Amygdala (tissue), 56 donors: ENCODE data around the gene ARHGAP4.
A peak's percentile ranks its signal among the peaks of the same experiment; 100 is the strongest.

ENCODE experiments used
- DNase-seq, 56 donors: peaks; one replicate each; lab custom pipeline; 2025; lab: John Stamatoyannopoulos, UW

Gene ARHGAP4

DNA sequence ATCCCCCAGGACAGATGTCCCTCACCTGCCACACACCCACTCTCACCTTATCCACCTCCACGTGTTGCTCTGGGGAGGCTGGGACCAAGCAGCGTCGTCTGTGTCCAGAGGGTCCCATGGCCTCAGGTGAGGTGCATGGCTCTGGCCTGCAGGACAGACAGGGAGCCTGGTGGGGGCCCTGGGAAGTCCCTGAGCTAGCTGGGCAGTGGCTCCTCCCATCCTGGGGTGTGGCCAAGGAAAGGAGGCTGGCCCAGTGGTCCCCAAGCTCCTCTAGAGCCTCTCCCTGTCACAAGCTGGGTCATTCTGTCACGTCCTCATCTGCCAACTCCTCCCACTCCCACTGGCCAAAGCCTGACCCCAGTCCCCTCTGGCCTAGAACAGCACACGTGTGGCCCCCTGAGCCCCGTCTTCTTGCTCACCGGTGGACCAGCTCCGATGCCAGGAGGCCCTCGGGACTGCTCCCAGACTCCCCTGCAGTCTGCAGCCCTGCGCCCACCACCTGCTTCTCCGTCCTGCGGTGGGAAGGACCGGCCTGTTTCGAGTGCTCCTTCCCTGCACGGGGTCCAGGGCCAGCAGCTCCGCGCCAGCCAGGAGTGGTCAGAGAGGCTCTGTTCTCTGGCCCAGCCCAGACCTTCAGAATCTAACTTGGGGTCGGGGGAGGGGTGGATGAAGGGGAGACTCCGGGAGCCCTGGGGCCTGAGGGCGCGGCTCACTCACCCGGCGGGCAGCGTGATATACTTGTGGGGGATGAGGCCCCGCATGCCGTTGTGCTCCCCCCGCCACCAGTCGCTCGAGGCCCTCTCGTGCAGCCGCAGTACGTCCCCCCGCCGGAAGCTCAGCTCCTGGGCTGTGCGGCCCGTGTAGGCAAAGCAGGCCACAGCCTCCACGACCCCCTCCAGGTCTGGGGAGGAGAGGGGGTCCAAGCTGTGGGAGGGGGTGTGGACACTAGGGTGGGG lies 16.8 kb downstream of the ARHGAP4 start:
- no peak for DNase-seq

DNA sequence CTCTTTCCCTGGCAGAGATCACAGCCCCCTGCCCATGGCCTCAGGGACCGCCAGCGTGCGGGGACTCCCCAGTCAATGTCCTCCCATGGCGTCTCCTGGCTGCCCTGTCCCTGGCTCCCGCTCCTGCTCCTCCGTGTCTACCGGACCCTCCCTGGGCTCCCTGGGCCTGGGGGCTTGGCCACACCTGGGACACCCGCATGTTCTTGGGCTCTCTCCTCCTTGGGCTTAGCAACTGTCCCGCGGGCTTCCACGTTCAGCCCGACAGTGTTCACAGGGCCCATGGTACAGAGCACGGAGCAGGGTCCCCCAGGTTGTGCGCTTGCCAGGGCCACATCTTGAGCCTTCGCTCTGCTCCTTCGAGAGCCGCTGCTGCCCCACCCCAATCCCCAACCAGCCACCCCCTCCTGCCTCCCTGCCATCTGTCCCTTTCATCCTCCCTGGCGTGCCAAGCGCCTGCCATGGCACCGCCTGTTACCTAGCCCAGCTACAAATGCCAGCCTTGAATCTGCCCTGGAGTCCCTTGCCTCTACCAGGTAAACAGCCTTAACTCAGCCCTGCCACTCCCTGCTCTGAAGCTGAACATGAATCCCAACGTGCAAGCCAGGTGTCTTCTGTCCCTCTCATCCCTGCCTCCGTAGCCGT lies 17.7 kb downstream of the ARHGAP4 start:
- no peak for DNase-seq

DNA sequence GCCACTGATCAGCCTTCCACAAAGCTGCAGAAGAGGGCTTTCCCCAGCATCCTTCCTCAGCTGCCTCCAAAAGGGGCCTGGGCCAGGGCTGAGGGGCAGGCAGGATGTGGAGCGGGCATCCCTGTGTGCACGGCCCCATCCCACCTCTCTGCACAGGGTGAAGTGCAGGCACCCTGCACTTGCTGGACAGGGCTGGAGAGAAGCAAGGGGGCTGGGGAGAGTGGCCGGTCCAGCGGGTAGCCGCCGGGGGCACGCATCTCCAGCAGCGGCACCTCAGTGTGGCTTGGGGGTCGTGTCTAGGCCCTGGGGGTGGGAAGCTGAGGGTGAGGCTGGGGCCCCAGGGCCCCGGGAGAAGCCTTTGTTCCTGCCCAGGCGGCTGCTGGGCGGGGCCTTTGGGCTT lies 18.6 kb downstream of the ARHGAP4 start:
- DNase-seq = no peak

DNA sequence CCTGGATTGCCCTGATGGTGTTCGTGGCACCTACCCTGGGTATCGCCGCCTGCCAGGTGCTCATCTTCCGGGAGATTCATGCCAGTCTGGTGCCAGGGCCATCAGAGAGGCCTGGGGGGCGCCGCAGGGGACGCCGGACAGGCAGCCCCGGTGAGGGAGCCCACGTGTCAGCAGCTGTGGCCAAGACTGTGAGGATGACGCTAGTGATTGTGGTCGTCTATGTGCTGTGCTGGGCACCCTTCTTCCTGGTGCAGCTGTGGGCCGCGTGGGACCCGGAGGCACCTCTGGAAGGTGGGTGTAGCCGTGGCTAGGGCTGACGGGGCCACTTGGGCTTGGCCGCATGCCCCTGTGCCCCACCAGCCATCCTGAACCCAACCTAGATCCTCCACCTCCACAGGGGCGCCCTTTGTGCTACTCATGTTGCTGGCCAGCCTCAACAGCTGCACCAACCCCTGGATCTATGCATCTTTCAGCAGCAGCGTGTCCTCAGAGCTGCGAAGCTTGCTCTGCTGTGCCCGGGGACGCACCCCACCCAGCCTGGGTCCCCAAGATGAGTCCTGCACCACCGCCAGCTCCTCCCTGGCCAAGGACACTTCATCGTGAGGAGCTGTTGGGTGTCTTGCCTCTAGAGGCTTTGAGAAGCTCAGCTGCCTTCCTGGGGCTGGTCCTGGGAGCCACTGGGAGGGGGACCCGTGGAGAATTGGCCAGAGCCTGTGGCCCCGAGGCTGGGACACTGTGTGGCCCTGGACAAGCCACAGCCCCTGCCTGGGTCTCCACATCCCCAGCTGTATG lies 19.7 kb downstream of the ARHGAP4 start:
- DNase-seq = no peak

- DNase-seq = no peak
Measured at GRCh38 chrX:153905481-153906095, 20.5 kb downstream of the ARHGAP4 start.

DNA sequence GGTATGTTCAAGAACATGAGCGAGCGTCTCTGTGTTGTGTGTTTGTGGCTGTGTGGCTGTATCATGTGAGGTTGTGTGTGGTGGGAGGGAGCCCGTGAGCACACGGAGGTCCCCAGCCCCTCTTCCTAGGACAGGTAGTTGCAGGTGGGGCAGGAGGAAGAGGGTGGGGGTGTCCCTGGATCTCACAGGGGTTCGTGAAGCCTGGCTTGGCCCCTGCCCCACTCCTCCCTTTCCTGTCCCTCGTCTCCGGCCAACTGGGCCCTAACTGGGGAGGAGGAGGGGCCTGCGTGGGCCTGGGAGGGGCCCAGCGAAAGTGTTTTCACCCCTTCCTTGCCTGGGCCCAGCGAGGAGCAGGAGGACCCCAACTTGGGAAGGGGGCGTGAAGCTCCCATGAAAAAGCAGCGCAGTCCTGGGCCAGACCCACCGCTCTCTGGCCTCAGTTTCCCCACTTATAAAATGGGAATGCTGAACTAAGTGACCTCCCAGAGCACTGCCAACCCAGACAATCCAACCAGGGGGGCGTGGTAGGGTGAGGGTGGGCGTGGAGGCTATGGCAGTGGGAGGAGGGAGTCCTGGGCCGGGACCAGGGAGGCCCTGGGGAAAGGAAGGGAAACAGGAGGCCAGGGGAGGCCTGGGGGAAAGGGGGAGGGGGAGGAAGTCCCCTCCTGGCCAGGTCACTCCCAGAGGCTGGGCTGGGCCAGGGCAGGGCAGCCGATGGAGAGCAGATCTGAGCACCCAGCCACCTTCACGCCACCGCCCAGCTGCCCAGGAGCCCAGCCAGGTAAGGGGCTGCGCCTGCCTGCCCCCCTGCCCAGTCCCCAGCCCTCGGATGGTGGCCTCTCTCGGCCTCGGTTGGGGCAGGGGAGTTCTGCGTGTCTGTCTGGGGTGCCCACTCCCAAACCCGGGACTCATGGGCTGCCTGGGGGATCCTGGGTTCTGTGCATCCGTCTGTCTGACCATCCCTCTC lies 21.8 kb downstream of the ARHGAP4 start, which contains the start of gene AVPR2:
TSS of gene AVPR2 (plus strand) at position 683 of the 967 bp plus-strand sequence. CDS start 473 bp downstream, outside the sequence.
- no peak for DNase-seq

DNA sequence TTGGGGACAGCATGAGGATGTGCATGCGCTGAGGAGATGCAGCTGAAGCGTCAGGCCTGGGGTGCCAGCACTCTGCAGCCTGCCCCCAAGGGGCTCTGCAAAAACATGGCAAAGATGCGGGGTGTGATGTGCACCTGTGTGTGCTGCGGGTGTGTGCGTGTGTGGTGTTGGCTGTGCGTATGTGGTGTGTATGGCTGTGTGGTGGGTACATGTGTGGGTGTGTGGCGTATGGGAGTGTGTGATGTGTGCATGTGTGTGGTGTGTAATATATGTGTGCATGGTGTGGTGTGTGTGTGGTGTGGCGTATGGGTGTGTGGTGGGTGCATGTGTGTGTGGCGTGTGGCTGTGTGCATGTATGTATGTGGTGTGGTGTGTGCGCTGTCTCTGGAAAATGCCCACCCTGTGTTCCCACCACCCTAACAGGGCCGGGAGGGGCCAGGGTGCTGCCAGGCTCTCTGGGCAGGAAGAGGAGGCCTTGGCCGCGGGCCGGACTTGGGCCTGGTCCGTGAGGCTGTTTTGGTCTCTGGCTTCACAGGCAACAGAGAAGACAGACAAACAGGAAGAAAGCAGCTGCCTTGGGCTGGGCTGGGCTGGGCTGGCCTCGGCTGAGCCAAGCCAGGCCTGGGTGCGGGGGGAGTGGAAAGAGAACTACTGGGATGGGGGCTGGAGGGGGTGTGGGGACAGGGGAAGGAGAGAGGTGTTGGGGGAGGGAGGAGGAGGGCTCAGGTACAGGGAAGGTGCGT lies 22.7 kb downstream of the ARHGAP4 start:
- DNase-seq = no peak

DNA sequence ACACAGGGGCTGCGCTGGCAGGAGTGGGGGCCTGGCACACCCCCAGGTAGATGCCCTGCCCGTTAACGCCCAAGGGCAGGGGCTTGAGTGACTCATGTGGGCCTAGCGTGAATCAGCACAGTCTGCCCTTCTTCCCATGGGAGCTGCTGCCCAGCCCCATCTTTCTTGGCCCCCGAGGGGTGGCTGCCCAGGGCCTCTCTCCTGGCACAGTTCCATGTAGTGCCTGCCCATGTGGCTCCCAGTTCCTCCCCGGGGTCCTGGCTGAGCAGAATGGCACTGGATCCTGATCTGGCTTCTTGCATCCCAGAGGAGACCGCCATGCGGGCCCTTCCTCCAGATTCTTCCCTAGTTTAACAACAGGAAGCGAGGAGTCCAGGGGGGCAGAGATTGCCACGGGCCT lies 23.7 kb downstream of the ARHGAP4 start:
- DNase-seq = no peak

DNA sequence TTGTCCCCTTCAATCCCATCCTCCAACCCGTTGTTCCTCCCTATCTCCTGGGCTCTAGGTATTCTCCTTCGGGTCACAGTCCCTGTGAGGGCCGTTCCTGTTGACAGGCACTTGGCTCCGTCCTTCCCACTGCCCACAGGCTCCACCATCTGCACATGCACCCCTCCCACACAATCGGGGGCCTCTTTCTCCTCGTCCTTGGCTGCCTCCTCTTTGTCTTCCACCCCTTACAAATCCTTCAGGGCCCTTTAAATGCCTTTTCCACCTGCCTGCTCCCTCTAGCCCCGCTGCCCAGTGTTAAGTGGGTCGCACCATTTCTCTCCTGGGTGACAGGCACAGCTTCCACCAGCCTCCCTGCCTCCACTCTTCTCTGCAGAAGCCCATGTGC lies 24.3 kb downstream of the ARHGAP4 start:
- DNase-seq = no peak

DNA sequence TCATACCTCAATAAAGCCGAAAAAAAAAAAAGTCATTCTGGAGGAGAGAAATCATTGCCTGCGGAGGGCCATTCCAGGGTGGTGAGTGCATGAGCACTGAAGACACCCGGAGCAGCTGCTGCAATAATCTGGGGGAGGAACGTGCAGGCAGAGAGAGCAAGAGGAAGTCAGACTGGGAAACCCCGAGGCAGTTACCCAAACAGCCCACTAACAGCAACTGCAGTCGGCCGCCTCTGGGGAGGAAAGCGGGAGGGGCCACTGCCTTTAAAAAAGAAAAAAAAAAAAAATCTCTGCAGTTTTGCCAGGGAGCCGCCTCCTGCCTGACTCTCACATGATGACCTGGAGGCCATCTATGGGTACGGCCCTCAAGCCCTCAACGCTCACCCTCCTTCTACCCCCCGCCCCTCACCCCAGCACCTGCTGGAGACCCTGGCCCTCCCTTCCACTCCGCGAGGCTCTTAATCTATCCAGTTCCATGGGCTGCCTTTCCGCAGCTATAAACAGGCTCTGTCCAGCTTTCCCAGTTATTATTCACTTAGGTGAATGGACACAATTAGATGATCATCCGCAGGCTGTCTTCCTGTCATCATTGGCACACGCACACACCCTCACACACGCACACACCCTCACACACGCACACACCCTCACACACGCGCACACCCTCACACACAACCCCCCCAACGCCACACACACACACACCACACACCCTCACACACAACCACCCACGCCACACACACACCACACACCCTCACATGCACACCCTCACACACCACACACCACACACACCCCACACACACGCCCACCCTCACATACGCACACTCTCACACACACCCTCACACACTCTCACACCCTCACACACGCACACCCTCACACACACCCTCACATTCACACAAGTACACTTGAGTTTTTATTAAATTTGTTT lies 25.0 kb downstream of the ARHGAP4 start:
- DNase-seq = peak in 1 of 56 donors; percentile 16

GRCh38 chrX:153897899-153898298 lies 28.2 kb downstream of the ARHGAP4 start:
- DNase-seq = no peak

DNA sequence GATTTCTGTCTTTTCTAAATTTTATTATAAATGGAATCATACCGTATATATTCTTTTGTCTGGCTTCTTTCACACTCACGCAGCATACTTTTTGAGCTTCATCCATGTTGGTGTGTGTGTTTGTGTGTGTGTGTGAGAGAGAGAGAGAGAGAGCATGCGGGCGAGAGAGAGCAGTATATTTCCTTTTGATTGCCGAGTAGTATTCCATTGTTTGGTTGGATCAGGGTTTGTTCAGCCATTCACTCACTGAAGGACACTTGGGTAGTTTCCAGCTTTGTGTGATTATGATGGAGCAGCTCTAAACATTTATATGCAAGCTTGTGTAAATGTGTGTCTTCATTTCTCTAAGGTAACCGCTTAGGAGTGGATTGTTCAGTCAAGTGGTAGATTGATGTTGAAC lies 36.9 kb downstream of the ARHGAP4 start:
- no peak for DNase-seq

DNA sequence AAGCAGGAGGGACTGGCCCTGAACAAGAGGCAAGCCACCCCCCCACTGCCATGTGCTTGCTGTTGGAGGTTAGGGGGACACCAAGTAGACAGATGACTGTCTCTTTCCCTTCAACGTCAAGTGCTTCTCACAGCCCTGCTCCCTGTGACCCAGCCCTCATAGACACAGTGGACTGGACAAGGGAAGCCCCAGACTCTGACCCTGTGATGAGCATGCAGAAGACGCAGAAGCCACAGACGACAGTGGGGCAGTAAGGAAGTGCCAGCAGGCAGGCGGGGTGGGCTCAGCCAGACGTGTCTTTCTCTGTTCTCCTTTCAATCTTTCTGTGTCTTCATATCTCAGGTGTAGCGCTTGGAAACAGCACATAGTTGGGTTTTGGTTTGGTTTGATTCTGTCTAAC lies 37.7 kb downstream of the ARHGAP4 start:
- no peak for DNase-seq

- no peak for DNase-seq
Measured at GRCh38 chrX:153887385-153887784, 38.7 kb downstream of the ARHGAP4 start.

- no peak for DNase-seq
Measured at GRCh38 chrX:153886915-153887314, 39.1 kb downstream of the ARHGAP4 start.

GRCh38 chrX:153885968-153886903 lies 39.8 kb downstream of the ARHGAP4 start, which contains the start of gene L1CAM:
L1CAM (minus strand) TSS chrX:153886173; CDS start chrX:153875836, 10,337 bp downstream.
- DNase-seq = peak in 1 of 56 donors; percentile 2
